HG03139 (cell line): Measurements from ENCODE around the gene CERS6.
"Not testable (repeated sequence)": the region's sequence is repeated elsewhere in the genome, so short reads cannot be mapped to it uniquely, and the experiment has no call there.

Experiments used
- ATAC-seq: cut with Tn5 transposase; IDR thresholded peaks from one replicate; pipeline ENCODE4 v1.9.1; 2021; ENCODE audit not compliant: unreplicated experiment

The CERS6 gene

GRCh38 chr2:168662651-168663208 lies 206.7 kb downstream of the CERS6 start:
- ATAC-seq = no peak

DNA sequence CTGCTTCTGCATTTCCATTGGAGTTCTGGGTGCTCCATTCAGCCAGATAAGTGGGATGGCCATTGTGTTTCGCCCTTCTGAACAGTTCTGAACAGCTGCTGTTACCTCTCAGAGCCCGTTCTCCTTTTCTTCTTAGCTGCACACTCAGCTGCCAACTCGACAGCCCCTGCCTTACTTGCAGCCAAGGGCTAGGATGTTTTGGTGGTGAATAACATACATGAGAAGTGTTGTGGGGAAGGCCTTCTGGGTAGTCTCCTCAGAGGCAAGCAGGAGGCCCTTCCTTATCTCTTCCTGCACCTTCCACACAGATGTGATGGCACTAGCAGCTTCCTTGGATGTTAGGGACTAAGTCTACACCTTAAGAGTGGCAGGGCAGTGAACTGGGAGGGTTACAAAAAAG lies 207.9 kb downstream of the CERS6 start:
- no peak for ATAC-seq

DNA sequence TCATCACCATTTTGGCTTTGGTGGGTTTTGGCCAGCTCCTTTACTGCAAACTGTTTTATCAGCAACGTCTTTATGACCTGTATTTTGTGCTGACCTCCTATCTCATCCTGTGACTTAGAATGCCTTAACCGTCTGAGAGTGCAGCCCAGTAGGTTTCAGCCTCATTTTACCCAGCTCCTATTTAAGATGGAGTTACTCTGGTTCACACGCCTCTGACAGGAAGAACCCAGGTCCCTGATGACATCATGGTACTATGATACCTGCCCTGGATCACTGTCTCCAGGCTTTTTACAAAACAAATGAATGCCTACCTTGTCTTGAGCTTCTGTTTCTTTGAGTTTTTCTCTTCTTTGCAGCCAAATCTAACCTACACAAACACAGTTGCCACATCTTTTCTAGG lies 208.6 kb downstream of the CERS6 start:
- not testable (repeated sequence) for ATAC-seq

- ATAC-seq = no peak
Measured at GRCh38 chr2:168666339-168666738, 210.3 kb downstream of the CERS6 start.

DNA sequence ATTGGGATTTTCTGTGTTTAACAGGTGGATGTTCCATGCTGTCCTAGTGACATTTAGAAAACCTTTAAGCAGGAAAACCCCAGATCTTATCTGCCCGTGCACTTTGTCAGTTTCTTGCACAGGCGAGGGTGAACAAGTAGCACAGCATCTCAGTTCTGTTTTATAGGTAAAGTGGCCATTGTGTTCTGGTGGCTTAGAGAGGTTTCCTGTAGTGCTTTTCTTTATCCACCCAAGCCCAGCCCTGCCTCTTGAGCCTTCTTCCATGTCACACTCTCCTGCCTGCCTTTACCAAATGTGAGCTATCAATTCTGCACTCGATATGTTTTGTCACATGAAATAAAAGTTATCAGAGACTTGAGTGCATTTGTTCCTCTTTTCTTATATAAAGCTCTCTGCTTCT lies 211.1 kb downstream of the CERS6 start:
- no peak for ATAC-seq

- ATAC-seq = no peak
Measured at GRCh38 chr2:168669151-168669550, 213.1 kb downstream of the CERS6 start.

- ATAC-seq = no peak
Measured at GRCh38 chr2:168670478-168670877, 214.4 kb downstream of the CERS6 start.

- ATAC-seq = no peak
Measured at GRCh38 chr2:168671932-168672331, 215.9 kb downstream of the CERS6 start.

GRCh38 chr2:168673265-168674189 lies 217.5 kb downstream of the CERS6 start:
- ATAC-seq = no peak

DNA sequence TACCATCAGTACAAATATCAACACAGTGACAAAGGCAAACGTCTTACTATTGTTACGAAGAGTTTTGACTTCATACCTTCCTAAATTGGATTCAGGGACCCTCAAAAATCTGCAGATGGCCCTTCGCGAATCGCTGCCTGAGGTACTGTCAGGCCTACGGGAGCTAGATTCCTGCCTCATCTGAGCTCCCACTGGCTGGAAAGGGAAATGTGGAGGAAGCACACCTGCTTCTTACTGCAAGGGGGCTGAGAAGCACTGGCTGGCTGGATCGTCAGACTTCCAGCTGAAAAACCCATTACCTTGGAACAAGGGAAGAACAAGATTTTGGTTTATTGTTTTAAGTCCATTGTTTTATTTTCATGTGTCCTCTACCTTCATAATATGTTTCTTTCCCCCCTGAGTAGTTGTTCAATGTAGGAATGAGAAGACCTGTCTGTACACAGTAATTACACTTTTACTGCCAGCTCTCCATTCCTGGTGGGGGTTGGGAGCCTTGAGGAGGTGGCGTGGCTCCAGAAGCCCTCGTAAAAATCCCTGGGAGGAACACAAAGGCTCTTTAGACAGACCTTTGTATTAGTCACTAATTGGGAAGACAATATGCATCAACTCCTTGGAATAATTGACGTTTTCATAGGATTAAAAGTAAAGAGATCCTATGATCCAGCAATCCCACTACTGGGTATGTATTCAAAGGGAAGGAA lies 222.2 kb downstream of the CERS6 start:
- no peak for ATAC-seq

- ATAC-seq = no peak
Measured at GRCh38 chr2:168679081-168679480, 223.0 kb downstream of the CERS6 start.

- no peak for ATAC-seq
Measured at GRCh38 chr2:168679741-168680310, 223.8 kb downstream of the CERS6 start.

- no peak for ATAC-seq
Measured at GRCh38 chr2:168683996-168684395, 227.9 kb downstream of the CERS6 start.

- no peak for ATAC-seq
Measured at GRCh38 chr2:168684921-168685599, 229.0 kb downstream of the CERS6 start.

DNA sequence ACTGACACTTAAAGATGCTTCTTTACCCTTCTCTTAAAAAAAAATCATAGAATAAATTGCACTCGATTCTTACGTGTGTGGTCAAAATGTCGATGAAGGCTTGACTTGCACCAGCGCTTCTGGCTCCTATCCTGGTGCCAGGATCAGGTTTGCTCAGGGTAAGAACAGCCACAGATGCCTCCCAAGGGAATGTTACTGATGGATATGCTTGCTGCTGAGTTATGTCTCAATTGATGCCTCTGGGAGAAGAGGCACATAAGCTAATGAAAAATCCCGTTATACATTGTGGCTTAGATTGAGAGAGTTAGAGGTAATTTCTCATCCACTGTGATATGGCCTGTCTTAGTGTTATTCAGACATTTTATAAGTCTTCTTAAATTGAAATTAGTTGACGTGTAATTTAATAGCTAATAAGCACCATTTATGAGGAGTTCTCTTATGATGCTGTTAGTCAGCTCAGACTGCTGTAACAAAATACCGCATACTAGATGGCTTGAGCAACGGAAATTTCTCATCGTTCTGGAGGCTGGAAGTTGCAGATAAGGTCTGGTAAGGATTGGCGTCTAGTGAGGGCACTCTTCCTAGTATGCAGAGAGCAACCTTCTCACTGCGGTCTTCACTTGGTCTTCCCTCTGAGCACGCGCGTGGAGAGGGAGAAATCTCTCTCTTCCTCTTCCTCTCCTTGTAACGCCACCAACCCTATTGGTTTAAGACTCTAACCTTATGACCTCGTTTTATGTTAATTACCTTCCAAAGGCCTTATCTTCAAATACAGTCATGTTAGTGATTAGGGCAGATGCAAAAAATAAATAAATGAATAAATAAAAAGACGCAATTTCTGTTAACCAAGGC lies 229.8 kb downstream of the CERS6 start:
- ATAC-seq = no peak

DNA sequence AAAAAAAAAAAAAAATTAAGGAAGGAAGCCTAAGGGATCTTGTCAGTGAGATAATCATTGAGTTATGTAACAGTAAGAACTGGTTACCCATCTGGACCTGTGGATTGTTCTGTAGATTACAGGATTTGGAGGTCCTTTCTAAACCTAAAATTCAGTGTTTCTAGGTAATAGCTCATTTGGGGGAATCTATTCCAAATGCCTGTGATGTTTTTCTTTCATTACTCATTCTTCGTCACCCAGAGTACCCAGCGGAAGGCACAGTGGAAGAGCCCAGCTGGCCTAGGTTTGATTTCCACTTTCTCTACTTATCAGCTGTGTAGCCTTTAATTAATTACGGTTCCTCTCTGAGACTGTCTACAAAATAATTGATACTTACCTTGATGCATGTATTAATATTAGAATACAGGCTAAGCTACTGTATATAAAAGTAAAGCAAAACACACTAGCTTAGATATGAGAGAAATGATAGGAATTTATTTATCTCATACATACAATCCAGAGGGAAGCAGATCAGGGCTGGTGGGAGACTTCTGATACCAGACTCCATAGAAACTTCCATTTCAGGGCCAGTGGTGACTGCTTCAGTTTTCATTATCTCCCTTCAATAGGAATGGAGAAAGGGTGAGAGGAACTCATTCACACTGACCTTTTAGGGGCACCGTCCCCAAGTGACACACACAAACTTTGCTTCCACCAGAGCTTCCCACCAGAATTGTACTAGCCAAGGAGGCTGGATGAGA lies 230.6 kb downstream of the CERS6 start:
- no peak for ATAC-seq

DNA sequence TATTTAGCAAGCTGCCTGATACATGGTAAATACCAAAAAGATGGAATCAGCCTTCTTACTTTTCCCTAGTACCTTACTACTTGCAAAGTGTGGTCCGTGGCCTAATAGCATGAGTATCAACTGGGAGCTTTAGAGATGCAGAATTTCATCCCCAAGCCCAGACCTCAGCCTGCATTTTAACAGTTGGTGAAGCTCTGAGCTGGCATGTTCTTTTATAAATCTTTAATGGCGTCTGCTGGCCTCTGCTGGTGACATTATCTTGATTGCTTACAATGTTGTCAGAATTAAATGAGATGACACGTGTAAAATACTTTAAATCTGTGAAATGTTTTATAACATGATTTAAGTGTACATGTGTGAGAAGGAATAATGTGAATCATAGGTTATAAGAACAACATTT lies 231.2 kb downstream of the CERS6 start:
- no peak for ATAC-seq

- ATAC-seq = no peak
Measured at GRCh38 chr2:168690381-168690885, 234.4 kb downstream of the CERS6 start.

GRCh38 chr2:168691221-168691620 lies 235.1 kb downstream of the CERS6 start:
- ATAC-seq = no peak
